GM23338 (cell line): Measurements from ENCODE around the gene POFUT2. TPM values are rescaled to one million over a fixed set of nuclear protein-coding genes. Genes with fewer than 3 reads are reported as not detected.

ENCODE experiments used
- ATAC-seq: fragments of 200-7000 bp; cut with Tn5 transposase; 3 replicates; pipeline ENCODE4 v1.9.1; 2020
- DNase-seq: peaks from one replicate; pipeline ENCODE4 v3.0.0-alpha.2; 2015; ENCODE audit warnings: low spot score
- H2AFZ ChIP-seq: fragments of 200-600 bp; sonication (generic); 2 replicates; pipeline ENCODE4 v1.8.0; 2016; ENCODE audit warnings: antibody characterized with exemption, mild to moderate bottlenecking, moderate library complexity
- H3F3A ChIP-seq: fragments of 200-600 bp; sonication (generic); replicated peaks from 2 replicates; pipeline ENCODE4 v1.8.0; 2017; ENCODE audit warnings: antibody characterized with exemption, mixed run types, low read depth
- H3K27ac ChIP-seq: fragments of 200-600 bp; sonication (generic); 2 replicates; pipeline ENCODE4 v1.6.1; 2016; ENCODE audit warnings: low read depth
- H3K27me3 ChIP-seq: fragments of 200-600 bp; sonication (generic); 2 replicates; pipeline ENCODE4 v1.8.0; 2016; ENCODE audit warnings: mild to moderate bottlenecking, mixed run types, moderate library complexity; ENCODE audit not compliant: insufficient read depth
- H3K36me3 ChIP-seq: fragments of 200-600 bp; sonication (generic); 2 replicates; pipeline ENCODE4 v1.8.0; 2016; ENCODE audit warnings: mild to moderate bottlenecking; ENCODE audit not compliant: insufficient read depth
- H3K4me1 ChIP-seq: fragments of 200-600 bp; sonication (generic); 2 replicates; pipeline ENCODE4 v1.8.0; 2016; ENCODE audit warnings: mild to moderate bottlenecking, moderate library complexity; ENCODE audit not compliant: insufficient read depth
- H3K4me2 ChIP-seq: fragments of 200-600 bp; sonication (generic); 2 replicates; pipeline ENCODE4 v1.7.1; 2017; ENCODE audit warnings: mixed run types
- H3K4me3 ChIP-seq: fragments of 200-600 bp; sonication (generic); 2 replicates; pipeline ENCODE4 v1.6.1; 2016; ENCODE audit warnings: mixed run types
- H3K79me2 ChIP-seq: fragments of 200-600 bp; sonication (generic); replicated peaks from 2 replicates; pipeline ENCODE4 v1.8.0; 2017; ENCODE audit warnings: mild to moderate bottlenecking; ENCODE audit not compliant: insufficient read depth
- H3K9me2 ChIP-seq: fragments of 200-600 bp; sonication (generic); 2 replicates; pipeline ENCODE4 v1.8.0; 2017; ENCODE audit not compliant: insufficient read depth
- H4K20me1 ChIP-seq: fragments of 200-600 bp; sonication (generic); replicated peaks from 2 replicates; pipeline ENCODE4 v1.8.0; 2017; ENCODE audit warnings: mild to moderate bottlenecking; ENCODE audit not compliant: insufficient read depth
- H3K27ac Mint-ChIP-seq: 2 replicates; pipeline ENCODE4 v1.8.0; 2020; ENCODE audit warnings: inconsistent platforms, mild to moderate bottlenecking, moderate library complexity, mixed read lengths
- H3K27me3 Mint-ChIP-seq: 3 replicates; pipeline ENCODE4 v1.8.0; 2022; ENCODE audit warnings: low read depth, mild to moderate bottlenecking, moderate library complexity, mixed read lengths, inconsistent platforms; ENCODE audit not compliant: insufficient read depth, poor library complexity
- H3K36me3 Mint-ChIP-seq: 3 replicates; pipeline ENCODE4 v1.8.0; 2021; ENCODE audit warnings: low read depth, mild to moderate bottlenecking, inconsistent platforms, moderate library complexity, mixed read lengths
- H3K4me1 Mint-ChIP-seq: 3 replicates; pipeline ENCODE4 v1.8.0; 2020; ENCODE audit warnings: mild to moderate bottlenecking, inconsistent platforms, mixed read lengths
- H3K4me3 Mint-ChIP-seq: 3 replicates; pipeline ENCODE4 v1.8.0; 2021; ENCODE audit warnings: moderate library complexity, mild to moderate bottlenecking, inconsistent platforms, mixed read lengths
- H3K9me3 Mint-ChIP-seq: 3 replicates; pipeline ENCODE4 v1.8.0; 2020; ENCODE audit warnings: moderate library complexity, mild to moderate bottlenecking, inconsistent platforms, mixed read lengths
- CREB1 ChIP-seq: fragments of 250-450 bp; sonication (Bioruptor Pico); IDR thresholded peaks from 2 replicates; pipeline ENCODE4 v1.5.0; 2020; ENCODE audit warnings: low read depth, mild to moderate bottlenecking, moderate library complexity
- EZH2 ChIP-seq: fragments of 200-600 bp; sonication (generic); IDR thresholded peaks from one replicate; pipeline ENCODE4 v1.8.0; 2017; ENCODE audit warnings: antibody characterized with exemption, mild to moderate bottlenecking, low read depth; ENCODE audit not compliant: unreplicated experiment
- EZH2phosphoT487 ChIP-seq: fragments of 200-600 bp; sonication (generic); IDR thresholded peaks from one replicate; pipeline ENCODE4 v1.8.1; 2018; ENCODE audit warnings: antibody characterized with exemption; ENCODE audit not compliant: unreplicated experiment
- JUNB ChIP-seq: IDR thresholded peaks from one replicate; pipeline ENCODE4 v1.6.1; 2016; ENCODE audit warnings: antibody characterized with exemption; ENCODE audit not compliant: unreplicated experiment
- NANOG ChIP-seq: IDR thresholded peaks from 2 replicates; pipeline ENCODE4 v1.6.1; 2016; ENCODE audit warnings: antibody characterized with exemption, borderline replicate concordance
- POLR2AphosphoS5 ChIP-seq: IDR thresholded peaks from 2 replicates; pipeline ENCODE4 v1.6.1; 2016; ENCODE audit warnings: antibody characterized with exemption, low read depth
- STAT1 ChIP-seq: IDR thresholded peaks from one replicate; pipeline ENCODE4 v1.6.1; 2016; ENCODE audit warnings: antibody characterized with exemption; ENCODE audit not compliant: unreplicated experiment
- ZNF114 ChIP-seq: fragments of 250-450 bp; sonication (Bioruptor Pico); IDR thresholded peaks from 2 replicates; pipeline ENCODE4 v1.5.0; 2020; ENCODE audit warnings: mild to moderate bottlenecking, moderate library complexity
- ZNF331 ChIP-seq: fragments of 250-450 bp; sonication (Bioruptor Pico); IDR thresholded peaks from 2 replicates; pipeline ENCODE4 v1.5.0; 2020; ENCODE audit warnings: low read depth, mild to moderate bottlenecking, moderate library complexity
- polyA plus RNA-seq: library from polyadenylated mRNA; unstranded; fragments of >200 nt; fragmentation: Nextera tagmentation; extraction: Ambion mirVana; gene quantifications from 2 replicates; pipeline ENCODE4 v1.2.1, GENCODE V29; 2016
- total RNA-seq: library from RNA; depleted of rRNA; stranded (reverse); fragments of >200 nt; shearing (Covaris generic); gene quantifications from 2 replicates; pipeline ENCODE4 v1.2.3, GENCODE V29; 2014
- TF ChIP-seq, protein P1 (sequence below), 2 experiments: fragments of 200-600 bp in 1 of 2; sonication (generic) in 1 of 2; conservative IDR thresholded peaks; 2 replicates each; pipeline versions ENCODE4 v1.5.1 to v1.6.1; 2016 to 2017; ENCODE audit warnings: antibody characterized with exemption in 2 of 2, low read depth in 2 of 2, mild to moderate bottlenecking in 2 of 2, moderate library complexity in 1 of 2
- TF ChIP-seq, protein P2 (sequence below): IDR thresholded peaks from one replicate; pipeline ENCODE4 v1.6.1; 2018; ENCODE audit warnings: antibody characterized with exemption; ENCODE audit not compliant: unreplicated experiment
- TF ChIP-seq, protein P3 (sequence below): fragments of 250-450 bp; sonication (Bioruptor Pico); IDR thresholded peaks from 2 replicates; pipeline ENCODE4 v1.5.0; 2020; ENCODE audit warnings: mild to moderate bottlenecking, moderate library complexity
- TF ChIP-seq, protein P4 (sequence below): IDR thresholded peaks from 2 replicates; pipeline ENCODE4 v1.6.1; 2016; ENCODE audit warnings: antibody characterized with exemption

POFUT2 gene
- total and polyA plus RNA-seq, 2 experiments from 2014 or later = 12.1 to 34.5 TPM

DNA sequence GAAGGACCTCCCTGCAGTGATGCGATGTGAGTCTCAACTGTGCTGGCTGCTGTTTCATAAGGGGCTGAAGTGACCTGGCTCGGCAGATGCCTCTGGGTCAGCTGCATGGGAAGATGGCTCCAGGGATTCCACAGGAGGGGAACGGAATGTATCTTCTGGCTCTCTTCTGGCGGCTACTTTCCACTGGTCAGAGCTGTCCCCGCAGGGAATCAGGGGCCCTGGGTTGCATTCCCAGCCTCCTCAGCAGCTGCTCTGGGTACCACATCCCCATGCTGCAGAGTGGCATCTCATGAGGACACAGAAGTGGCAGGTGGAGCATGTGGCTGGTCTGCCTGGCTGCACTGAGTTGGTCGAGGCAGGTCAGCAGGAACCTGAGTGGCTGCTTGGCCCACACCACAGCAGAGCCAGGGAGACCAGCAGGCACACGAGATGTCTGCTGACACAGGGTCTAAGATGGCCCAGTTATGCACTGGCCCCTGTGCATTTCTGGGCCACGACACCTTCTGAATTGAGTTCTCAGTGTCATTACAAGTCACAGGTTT, 42.8 kb downstream of the POFUT2 start:
- ATAC-seq (no peak), DNase-seq (no peak)
- peaks cover 4% of the 10 kb centered on the region for H3K27me3 Mint-ChIP-seq
- H3K4me3 ChIP-seq = no peak overlapping the region
- H3K4me1 Mint-ChIP-seq = peaks cover 22% of the 10 kb centered on the region
- H3K9me2 ChIP-seq = no peaks in the 10 kb centered on the region
- no peak overlapping the region for H3K4me3 Mint-ChIP-seq
- H3K4me1 ChIP-seq = no peaks in the 10 kb centered on the region
- peaks cover 9% of the 10 kb centered on the region for H3K36me3 Mint-ChIP-seq
- no peaks in the 10 kb centered on the region for H3K79me2 ChIP-seq
- no peak overlapping the region for H2AFZ ChIP-seq
- H3K4me2 ChIP-seq = no peak overlapping the region
- H3K27me3 ChIP-seq = no peaks in the 10 kb centered on the region
- no peak overlapping the region for H3K27ac ChIP-seq
- H4K20me1 ChIP-seq = no peaks in the 10 kb centered on the region
- H3K27ac Mint-ChIP-seq = no peak overlapping the region
- H3K9me3 Mint-ChIP-seq = peaks cover 30% of the 10 kb centered on the region
- no peaks in the 10 kb centered on the region; the same call in 1 of the 2 replicates for H3K36me3 ChIP-seq
- H3F3A ChIP-seq = no peaks in the 10 kb centered on the region
- TF ChIP-seq, protein P1, sequence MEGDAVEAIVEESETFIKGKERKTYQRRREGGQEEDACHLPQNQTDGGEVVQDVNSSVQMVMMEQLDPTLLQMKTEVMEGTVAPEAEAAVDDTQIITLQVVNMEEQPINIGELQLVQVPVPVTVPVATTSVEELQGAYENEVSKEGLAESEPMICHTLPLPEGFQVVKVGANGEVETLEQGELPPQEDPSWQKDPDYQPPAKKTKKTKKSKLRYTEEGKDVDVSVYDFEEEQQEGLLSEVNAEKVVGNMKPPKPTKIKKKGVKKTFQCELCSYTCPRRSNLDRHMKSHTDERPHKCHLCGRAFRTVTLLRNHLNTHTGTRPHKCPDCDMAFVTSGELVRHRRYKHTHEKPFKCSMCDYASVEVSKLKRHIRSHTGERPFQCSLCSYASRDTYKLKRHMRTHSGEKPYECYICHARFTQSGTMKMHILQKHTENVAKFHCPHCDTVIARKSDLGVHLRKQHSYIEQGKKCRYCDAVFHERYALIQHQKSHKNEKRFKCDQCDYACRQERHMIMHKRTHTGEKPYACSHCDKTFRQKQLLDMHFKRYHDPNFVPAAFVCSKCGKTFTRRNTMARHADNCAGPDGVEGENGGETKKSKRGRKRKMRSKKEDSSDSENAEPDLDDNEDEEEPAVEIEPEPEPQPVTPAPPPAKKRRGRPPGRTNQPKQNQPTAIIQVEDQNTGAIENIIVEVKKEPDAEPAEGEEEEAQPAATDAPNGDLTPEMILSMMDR (conservative IDR thresholded peaks at IDR 0.05; ENCODE audit: low read depth in 2 of 2) = no peak
- TF ChIP-seq, protein P2, sequence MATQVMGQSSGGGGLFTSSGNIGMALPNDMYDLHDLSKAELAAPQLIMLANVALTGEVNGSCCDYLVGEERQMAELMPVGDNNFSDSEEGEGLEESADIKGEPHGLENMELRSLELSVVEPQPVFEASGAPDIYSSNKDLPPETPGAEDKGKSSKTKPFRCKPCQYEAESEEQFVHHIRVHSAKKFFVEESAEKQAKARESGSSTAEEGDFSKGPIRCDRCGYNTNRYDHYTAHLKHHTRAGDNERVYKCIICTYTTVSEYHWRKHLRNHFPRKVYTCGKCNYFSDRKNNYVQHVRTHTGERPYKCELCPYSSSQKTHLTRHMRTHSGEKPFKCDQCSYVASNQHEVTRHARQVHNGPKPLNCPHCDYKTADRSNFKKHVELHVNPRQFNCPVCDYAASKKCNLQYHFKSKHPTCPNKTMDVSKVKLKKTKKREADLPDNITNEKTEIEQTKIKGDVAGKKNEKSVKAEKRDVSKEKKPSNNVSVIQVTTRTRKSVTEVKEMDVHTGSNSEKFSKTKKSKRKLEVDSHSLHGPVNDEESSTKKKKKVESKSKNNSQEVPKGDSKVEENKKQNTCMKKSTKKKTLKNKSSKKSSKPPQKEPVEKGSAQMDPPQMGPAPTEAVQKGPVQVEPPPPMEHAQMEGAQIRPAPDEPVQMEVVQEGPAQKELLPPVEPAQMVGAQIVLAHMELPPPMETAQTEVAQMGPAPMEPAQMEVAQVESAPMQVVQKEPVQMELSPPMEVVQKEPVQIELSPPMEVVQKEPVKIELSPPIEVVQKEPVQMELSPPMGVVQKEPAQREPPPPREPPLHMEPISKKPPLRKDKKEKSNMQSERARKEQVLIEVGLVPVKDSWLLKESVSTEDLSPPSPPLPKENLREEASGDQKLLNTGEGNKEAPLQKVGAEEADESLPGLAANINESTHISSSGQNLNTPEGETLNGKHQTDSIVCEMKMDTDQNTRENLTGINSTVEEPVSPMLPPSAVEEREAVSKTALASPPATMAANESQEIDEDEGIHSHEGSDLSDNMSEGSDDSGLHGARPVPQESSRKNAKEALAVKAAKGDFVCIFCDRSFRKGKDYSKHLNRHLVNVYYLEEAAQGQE = no peak
- TF ChIP-seq JUNB = no peak
- TF ChIP-seq EZH2phosphoT487 = no peak
- TF ChIP-seq, protein P3, sequence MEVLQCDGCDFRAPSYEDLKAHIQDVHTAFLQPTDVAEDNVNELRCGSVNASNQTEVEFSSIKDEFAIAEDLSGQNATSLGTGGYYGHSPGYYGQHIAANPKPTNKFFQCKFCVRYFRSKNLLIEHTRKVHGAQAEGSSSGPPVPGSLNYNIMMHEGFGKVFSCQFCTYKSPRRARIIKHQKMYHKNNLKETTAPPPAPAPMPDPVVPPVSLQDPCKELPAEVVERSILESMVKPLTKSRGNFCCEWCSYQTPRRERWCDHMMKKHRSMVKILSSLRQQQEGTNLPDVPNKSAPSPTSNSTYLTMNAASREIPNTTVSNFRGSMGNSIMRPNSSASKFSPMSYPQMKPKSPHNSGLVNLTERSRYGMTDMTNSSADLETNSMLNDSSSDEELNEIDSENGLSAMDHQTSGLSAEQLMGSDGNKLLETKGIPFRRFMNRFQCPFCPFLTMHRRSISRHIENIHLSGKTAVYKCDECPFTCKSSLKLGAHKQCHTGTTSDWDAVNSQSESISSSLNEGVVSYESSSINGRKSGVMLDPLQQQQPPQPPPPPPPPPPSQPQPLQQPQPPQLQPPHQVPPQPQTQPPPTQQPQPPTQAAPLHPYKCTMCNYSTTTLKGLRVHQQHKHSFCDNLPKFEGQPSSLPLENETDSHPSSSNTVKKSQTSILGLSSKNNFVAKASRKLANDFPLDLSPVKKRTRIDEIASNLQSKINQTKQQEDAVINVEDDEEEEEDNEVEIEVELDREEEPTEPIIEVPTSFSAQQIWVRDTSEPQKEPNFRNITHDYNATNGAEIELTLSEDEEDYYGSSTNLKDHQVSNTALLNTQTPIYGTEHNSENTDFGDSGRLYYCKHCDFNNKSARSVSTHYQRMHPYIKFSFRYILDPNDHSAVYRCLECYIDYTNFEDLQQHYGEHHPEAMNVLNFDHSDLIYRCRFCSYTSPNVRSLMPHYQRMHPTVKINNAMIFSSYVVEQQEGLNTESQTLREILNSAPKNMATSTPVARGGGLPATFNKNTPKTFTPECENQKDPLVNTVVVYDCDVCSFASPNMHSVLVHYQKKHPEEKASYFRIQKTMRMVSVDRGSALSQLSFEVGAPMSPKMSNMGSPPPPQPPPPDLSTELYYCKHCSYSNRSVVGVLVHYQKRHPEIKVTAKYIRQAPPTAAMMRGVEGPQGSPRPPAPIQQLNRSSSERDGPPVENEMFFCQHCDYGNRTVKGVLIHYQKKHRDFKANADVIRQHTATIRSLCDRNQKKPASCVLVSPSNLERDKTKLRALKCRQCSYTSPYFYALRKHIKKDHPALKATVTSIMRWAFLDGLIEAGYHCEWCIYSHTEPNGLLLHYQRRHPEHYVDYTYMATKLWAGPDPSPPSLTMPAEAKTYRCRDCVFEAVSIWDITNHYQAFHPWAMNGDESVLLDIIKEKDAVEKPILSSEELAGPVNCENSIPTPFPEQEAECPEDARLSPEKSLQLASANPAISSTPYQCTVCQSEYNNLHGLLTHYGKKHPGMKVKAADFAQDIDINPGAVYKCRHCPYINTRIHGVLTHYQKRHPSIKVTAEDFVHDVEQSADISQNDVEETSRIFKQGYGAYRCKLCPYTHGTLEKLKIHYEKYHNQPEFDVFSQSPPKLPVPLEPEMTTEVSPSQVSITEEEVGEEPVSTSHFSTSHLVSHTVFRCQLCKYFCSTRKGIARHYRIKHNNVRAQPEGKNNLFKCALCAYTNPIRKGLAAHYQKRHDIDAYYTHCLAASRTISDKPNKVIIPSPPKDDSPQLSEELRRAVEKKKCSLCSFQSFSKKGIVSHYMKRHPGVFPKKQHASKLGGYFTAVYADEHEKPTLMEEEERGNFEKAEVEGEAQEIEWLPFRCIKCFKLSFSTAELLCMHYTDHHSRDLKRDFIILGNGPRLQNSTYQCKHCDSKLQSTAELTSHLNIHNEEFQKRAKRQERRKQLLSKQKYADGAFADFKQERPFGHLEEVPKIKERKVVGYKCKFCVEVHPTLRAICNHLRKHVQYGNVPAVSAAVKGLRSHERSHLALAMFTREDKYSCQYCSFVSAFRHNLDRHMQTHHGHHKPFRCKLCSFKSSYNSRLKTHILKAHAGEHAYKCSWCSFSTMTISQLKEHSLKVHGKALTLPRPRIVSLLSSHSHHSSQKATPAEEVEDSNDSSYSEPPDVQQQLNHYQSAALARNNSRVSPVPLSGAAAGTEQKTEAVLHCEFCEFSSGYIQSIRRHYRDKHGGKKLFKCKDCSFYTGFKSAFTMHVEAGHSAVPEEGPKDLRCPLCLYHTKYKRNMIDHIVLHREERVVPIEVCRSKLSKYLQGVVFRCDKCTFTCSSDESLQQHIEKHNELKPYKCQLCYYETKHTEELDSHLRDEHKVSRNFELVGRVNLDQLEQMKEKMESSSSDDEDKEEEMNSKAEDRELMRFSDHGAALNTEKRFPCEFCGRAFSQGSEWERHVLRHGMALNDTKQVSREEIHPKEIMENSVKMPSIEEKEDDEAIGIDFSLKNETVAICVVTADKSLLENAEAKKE (CRISPR knock-in tag) = no peak
- TF ChIP-seq ZNF114 (CRISPR knock-in tag) = no peak
- no peak for TF ChIP-seq CREB1
- TF ChIP-seq STAT1 = no peak
- no peak for TF ChIP-seq NANOG
- TF ChIP-seq ZNF331 (CRISPR knock-in tag) = no peak
- no peak for TF ChIP-seq POLR2AphosphoS5
- TF ChIP-seq EZH2 = no peak
- TF ChIP-seq, protein P4, sequence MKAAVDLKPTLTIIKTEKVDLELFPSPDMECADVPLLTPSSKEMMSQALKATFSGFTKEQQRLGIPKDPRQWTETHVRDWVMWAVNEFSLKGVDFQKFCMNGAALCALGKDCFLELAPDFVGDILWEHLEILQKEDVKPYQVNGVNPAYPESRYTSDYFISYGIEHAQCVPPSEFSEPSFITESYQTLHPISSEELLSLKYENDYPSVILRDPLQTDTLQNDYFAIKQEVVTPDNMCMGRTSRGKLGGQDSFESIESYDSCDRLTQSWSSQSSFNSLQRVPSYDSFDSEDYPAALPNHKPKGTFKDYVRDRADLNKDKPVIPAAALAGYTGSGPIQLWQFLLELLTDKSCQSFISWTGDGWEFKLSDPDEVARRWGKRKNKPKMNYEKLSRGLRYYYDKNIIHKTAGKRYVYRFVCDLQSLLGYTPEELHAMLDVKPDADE = no peak
